SH-SY5Y (cell line): ENCODE data around the gene TOR1B.

ENCODE experiments used
- GATA2 ChIP-seq: IDR thresholded peaks from 2 replicates; pipeline ENCODE4 v1.6.1; 2011; ENCODE audit warnings: mild to moderate bottlenecking, low read depth, low read length
- GATA3 ChIP-seq: IDR thresholded peaks from 2 replicates; pipeline ENCODE4 v1.6.1; 2011; ENCODE audit warnings: low read depth, mild to moderate bottlenecking, low read length, moderate library complexity

GRCh38 chr9:129773262-129774048 lies 29.5 kb upstream of the TOR1B start:
- TF ChIP-seq GATA3 = no peak
- no peak for TF ChIP-seq GATA2
